AG08395 (cell line): ENCODE results near the gene KLRF2.
A peak's percentile ranks its signal among the peaks of the same experiment; 100 is the strongest.
"Not testable (repeated sequence)": the region's sequence is repeated elsewhere in the genome, so short reads cannot be mapped to it uniquely, and the experiment has no call there.

ENCODE experiments used
- DNase-seq: peaks from one replicate; pipeline ENCODE4 v3.0.0; 2012; ENCODE audit warnings: mixed read lengths, low spot score

KLRF2 gene

GRCh38 chr12:9881246-9881645 is at the start of gene KLRF2:
TSS of gene KLRF2 (plus strand) at chr12:9881489. CDS start at chr12:9881596, 107 bp downstream.
- DNase-seq = no peak

- no peak for DNase-seq
Measured at GRCh38 chr12:9831720-9832119, 49.6 kb upstream of the KLRF2 start.

GRCh38 chr12:9843407-9843806 is 37.9 kb upstream of the KLRF2 start:
- no peak for DNase-seq

- DNase-seq = no peak
Measured at GRCh38 chr12:9848899-9849298, 32.4 kb upstream of the KLRF2 start.

- no peak for DNase-seq
Measured at GRCh38 chr12:9851050-9851449, 30.2 kb upstream of the KLRF2 start.

- no peak for DNase-seq
Measured at GRCh38 chr12:9851927-9852326, 29.4 kb upstream of the KLRF2 start.

- no peak for DNase-seq
Measured at GRCh38 chr12:9856151-9856550, 25.1 kb upstream of the KLRF2 start.

GRCh38 chr12:9856894-9857293 is 24.4 kb upstream of the KLRF2 start:
- DNase-seq = no peak

GRCh38 chr12:9858135-9858534 is 23.2 kb upstream of the KLRF2 start:
- DNase-seq = no peak

GRCh38 chr12:9864913-9865675 is 16.2 kb upstream of the KLRF2 start:
- DNase-seq = no peak

- no peak for DNase-seq
Measured at GRCh38 chr12:9866860-9867269, 14.4 kb upstream of the KLRF2 start.

GRCh38 chr12:9867531-9867930 is 13.8 kb upstream of the KLRF2 start:
- DNase-seq = no peak

GRCh38 chr12:9868311-9868801 is 12.9 kb upstream of the KLRF2 start:
- no peak for DNase-seq

GRCh38 chr12:9868951-9869306 is 12.4 kb upstream of the KLRF2 start:
- DNase-seq = no peak

GRCh38 chr12:9869307-9870161 is 11.8 kb upstream of the KLRF2 start, which contains the start of gene CLEC2B:
TSS of gene CLEC2B (minus strand) at chr12:9869354.
- peak; percentile 65 for DNase-seq

- no peak for DNase-seq
Measured at GRCh38 chr12:9870286-9870866, 10.9 kb upstream of the KLRF2 start.

- DNase-seq = no peak
Measured at GRCh38 chr12:9872162-9872561, 9.1 kb upstream of the KLRF2 start.

- no peak for DNase-seq
Measured at GRCh38 chr12:9872742-9873141, 8.5 kb upstream of the KLRF2 start.

GRCh38 chr12:9876120-9876519 is 5.2 kb upstream of the KLRF2 start:
- not testable (repeated sequence) for DNase-seq

GRCh38 chr12:9880532-9881078 is 684 bp upstream of the KLRF2 start:
- no peak for DNase-seq

GRCh38 chr12:9881988-9882387 is 699 bp downstream of the KLRF2 start:
- no peak for DNase-seq

GRCh38 chr12:9883175-9883574 is 1.9 kb downstream of the KLRF2 start:
- no peak for DNase-seq
